GM04504 (cell line): ENCODE measurements around the gene NEDD4.
"Not testable (repeated sequence)": the region's sequence is repeated elsewhere in the genome, so short reads cannot be mapped to it uniquely, and the experiment has no call there.

Source experiments
- DNase-seq: peaks from one replicate; pipeline ENCODE4 v3.0.0-alpha.2; 2012; ENCODE audit warnings: low read depth

The NEDD4 gene

DNA sequence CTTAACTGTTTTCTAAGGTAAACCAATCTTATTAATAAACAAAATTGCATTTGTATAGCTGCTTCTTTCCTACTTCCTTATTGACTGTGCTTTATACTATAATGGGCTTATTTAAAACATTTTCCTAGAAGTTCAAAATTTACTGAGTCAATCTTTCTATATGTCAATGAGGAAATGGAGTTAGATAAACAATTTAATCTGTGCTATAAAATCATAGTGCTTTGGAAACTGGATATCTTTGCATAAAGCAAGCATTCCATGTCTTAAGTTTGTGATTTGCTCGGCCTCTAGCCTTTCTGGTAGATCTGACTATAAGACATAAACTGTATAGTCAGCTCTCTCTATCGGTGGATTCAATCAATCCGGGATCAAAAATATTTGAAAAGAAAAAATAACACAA lies 99.6 kb downstream of the NEDD4 start:
- DNase-seq = no peak

DNA sequence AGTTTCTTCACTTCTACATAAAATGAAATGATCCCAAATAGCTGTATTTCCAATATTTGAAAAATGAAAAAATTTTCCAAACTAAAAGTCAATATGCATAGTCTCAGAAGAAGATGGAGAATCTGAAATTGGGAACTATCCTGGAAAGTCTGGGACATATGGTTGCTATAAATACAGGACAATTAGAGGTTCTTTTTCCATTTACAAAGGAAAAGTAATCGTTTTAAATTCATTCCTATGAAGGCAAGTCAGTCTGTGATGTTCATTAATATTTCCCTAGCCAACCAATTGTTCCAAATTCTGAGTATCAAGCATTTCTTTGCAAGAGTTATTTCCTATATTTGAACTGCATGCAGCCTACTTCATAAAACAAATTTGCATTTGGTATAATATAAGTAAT lies 102.2 kb downstream of the NEDD4 start:
- no peak for DNase-seq

DNA sequence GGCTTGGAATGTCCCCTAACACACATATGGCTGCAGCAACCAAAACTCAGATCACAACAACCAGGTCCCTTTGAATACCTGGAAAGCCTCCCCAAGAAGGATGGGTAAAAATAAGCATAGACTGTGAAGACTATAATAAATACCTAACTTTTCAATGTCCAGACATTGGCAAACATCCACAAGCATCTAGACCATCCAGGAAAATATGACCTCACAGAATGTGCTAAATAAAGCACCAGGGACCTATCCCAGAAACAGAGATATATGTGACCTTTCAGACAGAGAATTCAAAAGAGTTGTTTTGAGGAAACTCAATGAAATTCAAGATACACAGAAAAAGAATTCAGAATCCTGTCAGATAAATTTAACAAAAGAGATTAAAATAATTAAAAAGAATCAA lies 109.2 kb downstream of the NEDD4 start:
- DNase-seq = no peak

DNA sequence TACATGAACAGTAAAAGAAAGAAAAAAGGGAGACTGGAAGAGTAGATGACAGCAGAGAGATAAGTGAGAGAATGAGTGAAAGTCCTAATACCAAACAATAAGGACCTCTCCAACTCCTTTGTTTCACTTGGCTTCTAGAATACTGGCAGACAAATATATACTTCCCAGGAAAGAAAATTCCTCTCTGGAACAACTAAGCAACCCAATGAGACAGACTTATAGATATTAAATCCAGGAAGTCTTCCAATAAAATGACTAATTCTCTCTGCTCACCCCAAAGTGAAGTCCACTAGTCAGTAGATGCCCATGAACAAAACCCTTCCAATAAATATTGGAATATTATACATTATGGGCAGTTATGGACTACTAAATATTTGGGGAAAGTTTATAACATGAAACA lies 114.2 kb downstream of the NEDD4 start:
- DNase-seq = no peak

- no peak for DNase-seq
These were observed 120.2 kb downstream of the NEDD4 start for GRCh38 chr15:55873024-55873720.

- no peak for DNase-seq
These were observed 120.9 kb downstream of the NEDD4 start for GRCh38 chr15:55872471-55872870.

GRCh38 chr15:55869660-55870059 lies 123.8 kb downstream of the NEDD4 start:
- DNase-seq = no peak

- no peak for DNase-seq
These were observed 124.7 kb downstream of the NEDD4 start for GRCh38 chr15:55868707-55869106.

GRCh38 chr15:55868291-55868690 lies 125.1 kb downstream of the NEDD4 start:
- not testable (repeated sequence) for DNase-seq

GRCh38 chr15:55863911-55864310 lies 129.5 kb downstream of the NEDD4 start:
- no peak for DNase-seq

GRCh38 chr15:55861115-55861514 lies 132.3 kb downstream of the NEDD4 start:
- no peak for DNase-seq

DNA sequence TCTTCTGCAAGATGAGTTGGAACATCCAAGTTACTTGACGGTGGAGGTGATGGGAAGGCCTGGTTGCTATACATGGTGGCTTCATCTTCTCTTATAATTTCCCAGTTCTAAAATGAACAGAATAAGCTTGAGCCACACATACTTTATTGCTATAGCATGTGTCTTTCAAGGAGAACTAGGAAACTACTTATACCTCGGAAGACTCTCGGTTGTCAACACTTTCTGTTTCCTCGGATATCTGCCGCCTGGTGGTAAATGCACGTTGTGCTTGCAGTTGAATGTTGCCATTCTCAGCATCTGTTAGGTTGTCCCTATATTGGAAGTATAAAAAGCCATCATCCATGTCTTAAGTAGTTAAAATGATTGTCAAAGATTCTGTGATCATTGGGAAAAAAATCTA lies 132.9 kb downstream of the NEDD4 start:
- no peak for DNase-seq

GRCh38 chr15:55859681-55860080 lies 133.7 kb downstream of the NEDD4 start:
- DNase-seq = no peak

DNA sequence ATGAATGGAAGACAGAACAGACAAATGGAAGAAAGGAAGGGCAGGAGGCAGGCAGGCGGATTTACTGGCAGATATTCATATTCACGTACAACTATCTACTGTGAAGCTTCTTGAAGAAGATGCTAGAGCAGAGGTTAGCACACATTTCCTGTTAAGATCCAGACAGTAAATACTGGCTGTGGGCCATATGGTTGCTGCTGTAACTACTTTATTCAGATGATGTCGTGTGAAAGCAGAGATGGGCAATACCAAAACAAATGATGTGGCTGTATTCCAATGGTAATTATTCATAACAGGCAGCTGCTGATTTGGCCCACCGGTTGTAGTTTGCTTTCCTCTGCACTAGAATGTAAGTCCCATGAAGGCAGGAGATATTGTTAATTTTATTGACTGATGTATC lies 134.8 kb downstream of the NEDD4 start:
- peak; percentile 15 for DNase-seq

DNA sequence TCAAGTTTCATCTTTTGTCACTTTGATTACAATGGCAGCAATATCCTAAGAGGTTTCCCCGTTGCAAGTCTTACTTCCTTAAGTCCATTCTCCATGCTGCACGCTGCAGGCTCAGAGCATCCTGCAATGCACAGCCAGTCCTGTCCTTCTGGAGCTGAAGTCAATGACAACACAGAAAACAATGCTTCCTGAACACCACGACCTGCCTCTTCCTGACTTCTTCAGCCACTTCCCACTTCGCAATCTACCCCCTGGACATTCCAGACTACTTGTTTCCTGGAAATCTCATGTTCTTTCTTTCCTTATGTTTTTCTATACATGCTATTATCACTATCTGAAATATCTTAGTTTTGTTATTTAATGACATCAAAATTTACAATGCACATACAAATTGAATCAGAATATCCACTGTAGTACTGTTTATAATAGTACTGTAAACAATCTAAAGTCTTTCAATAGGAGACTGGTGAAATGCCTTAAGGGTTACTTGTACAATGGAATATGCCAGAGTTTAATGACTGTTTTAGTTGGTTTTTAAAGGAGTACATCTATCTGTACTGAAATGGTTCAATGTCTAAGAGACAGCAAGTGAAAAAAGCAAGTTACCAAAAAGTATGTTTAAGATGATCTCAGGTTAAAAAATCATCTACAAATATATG lies 136.8 kb downstream of the NEDD4 start:
- DNase-seq = no peak

DNA sequence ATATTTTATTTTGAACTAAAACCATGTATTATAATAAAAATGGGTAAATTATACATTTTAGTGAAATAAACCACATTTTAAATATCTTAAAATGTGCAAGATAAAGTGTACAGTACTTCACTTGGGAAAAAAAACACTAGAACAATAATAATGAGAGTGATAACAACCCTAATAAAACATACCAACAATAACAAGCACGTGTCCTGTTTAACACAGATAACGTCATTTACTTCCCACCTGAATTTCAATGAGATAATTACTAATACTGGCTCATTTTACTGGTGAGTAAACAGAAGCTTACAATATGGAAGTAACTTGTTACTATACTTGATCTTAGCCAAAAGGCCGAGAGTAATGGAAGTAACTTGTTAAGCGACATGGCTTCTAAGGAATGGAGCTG lies 140.3 kb downstream of the NEDD4 start:
- no peak for DNase-seq

DNA sequence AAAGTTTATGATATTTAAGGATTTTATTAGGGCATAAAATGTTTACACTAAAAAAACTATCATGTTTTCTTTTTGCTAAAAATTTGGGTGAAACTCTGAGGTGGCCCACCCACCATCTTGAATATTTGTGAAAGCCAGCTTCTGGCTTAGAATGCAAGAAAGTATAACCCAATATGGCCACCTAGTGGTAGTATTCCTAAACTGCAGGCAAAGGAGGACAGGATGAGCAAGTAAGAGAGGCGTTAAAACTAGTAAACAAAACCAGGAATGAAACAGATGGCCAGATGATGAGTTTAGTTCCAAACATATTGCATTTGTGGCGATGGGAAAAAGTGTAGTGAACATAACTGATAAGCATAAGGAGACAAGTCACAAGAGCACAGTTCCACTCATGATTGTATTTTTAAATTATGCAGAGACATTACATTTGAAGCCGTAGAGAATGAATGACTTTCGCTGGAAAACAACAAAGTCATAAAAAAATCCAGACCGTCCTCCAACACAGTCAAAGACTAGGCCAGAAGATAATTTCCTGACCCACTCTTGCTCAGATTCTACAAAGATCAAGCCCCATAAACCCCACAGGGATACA lies 147.2 kb downstream of the NEDD4 start:
- DNase-seq = peak; percentile 64

GRCh38 chr15:55842897-55843296 lies 150.5 kb downstream of the NEDD4 start:
- not testable (repeated sequence) for DNase-seq

GRCh38 chr15:55835866-55836265 lies 157.5 kb downstream of the NEDD4 start:
- DNase-seq = no peak

GRCh38 chr15:55834331-55834730 lies 159.1 kb downstream of the NEDD4 start:
- DNase-seq = no peak

DNA sequence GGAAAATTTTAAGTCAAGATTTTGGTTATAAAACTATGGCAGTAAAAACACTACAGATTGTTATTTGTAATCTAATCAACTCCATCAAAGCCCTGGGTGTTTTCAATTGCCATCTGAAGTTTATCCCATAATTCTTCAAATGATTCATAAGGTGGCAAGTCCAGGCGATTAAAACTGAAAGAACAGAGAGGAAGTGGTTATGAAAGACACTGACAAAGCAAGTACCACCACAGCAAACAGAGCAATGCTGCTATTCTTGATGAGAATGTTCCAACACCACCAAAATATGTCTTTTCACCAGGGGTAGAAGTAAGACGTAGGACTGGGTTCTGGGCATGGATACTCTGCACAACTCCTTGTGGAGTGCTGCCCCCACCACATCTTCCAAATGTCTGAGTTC lies 163.6 kb downstream of the NEDD4 start:
- DNase-seq = no peak

DNA sequence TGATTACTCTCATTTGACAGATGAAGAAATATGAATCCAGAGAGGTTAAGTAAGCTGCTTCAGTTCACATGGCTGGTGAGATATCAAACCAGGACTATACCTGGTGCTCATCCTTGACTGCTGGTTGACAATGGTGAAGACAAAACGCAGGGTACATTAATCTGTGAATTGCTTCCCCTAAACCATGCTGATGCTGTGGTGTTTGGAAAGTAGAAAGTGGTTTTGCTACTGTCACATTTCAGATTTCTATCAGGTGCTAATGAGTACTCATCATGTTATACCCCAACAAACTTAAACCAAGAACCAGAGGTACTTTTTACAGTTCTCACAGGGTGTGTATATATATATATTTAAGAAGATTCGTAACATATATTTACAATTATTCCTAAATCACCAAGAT lies 165.5 kb downstream of the NEDD4 start:
- no peak for DNase-seq

DNA sequence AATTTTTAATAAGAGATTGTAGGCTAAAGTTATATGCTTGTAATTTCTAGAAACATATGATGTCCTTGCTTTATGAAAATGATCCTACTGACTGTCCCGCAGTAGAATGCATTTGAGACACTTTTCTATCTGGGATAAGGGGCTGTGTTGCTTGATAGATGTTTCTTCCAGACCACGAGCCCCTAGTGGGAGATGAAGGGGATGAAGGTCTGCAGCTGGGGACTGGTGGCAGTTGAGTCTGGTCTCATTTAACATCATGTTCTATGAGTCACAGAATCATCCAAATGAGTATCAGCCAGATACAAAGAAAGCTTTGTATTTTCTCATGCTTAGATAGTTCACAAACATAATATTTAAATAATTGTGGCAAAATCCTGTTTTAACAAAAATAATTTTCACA lies 166.2 kb downstream of the NEDD4 start:
- no peak for DNase-seq
